DMS53 (cell line): Measurements from ENCODE around the gene PPP6C.
"Not testable (repeated sequence)": the region's sequence is repeated elsewhere in the genome, so short reads cannot be mapped to it uniquely, and the experiment has no call there.

Experiments used
- DNase-seq: peaks from one replicate; lab custom pipeline; 2025; lab: John Stamatoyannopoulos, UW

PPP6C gene

DNA sequence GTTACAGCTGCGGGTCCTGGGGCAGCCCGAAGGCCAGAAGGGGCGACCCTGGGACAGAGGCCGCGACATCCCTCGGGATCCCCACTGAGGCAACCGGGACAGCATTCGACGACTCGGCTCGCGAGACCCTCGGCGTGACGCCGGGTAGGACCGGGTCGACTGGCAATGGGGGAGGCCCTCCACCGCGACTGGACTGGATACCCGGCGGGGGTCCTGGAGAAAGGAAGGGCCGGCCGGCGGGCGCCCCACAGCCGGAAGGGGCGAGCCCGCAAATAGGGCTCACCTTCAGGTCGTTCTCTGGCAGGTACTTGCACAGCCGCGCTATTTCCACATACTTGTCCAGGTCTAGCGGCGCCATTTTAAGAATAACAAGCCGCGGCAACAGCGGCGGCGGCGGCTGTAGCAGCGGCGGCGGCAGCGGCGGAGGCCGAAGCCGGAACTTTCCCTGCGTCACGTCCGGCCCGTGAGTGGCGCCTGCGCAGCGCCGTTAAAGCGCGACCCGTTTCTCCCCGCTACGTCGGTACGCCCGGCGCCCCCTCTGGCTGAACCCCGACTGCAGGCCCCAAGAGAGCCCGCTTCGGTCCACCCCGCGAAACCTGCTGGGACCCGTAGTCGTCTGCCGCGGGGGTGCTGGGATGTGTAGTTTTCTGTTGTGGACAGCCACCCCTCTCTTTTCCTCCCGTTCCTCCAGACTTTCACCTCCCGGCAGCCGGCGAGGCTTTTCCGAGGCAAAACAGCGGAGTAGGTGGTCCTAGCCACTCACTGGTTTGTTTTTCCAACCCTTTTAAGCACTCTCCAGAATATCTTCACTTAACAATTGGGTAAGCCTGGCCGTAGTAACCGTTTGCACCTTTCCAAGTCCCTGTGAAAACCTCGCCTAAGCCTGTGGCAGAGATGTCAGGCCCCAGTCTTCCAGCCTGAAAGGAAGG is at the start of gene PPP6C:
PPP6C (minus strand) TSS at position 443 of the 929 bp plus-strand sequence; CDS start at position 358, 85 bp downstream.
- DNase-seq, result peak; percentile 97

DNA sequence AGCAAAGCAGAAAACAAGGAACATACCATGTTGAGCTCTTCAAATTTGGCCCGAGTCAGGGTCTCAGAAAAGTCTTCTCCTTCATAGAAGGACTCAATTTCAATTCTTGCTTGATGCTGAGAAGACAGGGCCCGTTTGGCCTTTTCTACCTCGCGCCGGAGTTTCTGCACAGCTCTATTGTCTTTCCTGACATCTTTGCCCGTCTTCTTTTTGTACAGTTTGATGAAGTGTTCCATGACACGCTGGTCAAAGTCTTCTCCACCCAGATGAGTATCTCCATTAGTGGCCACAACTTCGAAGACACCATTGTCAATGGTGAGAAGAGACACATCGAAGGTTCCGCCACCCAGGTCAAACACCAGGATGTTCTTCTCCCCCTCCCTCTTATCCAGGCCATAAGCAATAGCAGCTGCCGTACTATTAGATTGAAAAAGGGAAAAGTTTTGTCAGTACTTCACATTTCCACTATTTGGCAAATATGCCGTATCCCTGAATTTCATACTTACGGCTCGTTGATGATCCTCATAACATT is 49.4 kb upstream of the PPP6C start:
- DNase-seq, result no peak

DNA sequence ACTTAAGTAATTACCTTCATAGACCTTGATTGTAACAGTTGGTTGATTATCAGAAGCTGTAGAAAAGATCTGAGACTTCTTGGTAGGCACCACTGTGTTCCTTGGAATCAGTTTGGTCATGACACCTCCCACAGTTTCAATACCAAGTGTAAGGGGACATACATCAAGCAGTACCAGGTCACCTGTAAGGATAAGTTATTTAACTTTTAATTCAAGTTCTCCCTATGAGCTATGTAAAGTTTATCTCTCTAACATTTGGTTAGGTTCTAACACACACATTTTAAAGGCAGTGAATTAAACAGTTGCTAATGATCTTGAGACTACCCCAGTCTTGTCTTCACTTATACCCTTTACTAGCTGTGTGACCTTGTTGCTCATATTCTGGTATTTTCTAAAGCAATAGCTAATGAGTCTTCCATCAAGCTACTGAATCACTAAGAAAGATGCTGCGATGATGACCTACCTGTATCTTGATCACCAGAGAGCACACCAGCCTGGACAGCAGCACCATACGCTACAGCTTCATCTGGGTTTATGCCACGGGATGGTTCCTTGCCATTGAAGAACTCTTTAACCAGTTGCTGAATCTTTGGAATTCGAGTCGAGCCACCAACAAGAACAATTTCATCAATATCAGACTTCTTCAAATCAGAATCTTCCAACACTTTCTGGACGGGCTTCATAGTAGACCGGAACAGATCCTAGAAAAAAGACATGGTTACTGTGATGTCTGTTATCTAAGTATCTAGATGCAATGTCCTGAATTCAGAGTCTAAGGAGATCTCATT is 48.7 kb upstream of the PPP6C start:
- DNase-seq, result no peak

DNA sequence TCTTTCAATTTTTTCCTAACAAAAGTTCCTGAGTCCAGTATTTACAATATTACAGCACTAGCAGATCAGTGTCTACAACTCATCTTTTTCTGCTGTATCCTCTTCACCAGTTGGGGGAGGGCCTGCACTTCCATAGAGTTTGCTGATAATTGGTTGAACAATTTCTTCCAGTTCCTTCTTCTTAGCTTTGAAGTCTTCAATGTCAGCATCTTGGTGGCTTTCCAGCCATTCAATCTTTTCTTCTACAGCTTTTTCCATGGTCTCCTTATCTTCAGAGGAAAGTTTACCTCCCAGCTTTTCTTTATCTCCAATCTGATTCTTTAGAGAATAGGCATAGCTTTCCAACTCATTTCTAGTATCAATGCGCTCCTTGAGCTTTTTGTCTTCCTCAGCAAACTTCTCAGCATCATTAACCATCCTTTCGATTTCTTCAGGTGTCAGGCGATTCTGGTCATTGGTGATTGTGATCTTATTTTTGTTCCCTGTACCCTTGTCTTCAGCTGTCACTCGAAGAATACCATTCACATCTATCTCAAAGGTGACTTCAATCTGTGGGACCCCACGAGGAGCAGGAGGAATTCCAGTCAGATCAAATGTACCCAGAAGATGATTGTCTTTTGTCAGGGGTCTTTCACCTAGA is 47.0 kb upstream of the PPP6C start:
- peak; percentile 23 for DNase-seq

DNA sequence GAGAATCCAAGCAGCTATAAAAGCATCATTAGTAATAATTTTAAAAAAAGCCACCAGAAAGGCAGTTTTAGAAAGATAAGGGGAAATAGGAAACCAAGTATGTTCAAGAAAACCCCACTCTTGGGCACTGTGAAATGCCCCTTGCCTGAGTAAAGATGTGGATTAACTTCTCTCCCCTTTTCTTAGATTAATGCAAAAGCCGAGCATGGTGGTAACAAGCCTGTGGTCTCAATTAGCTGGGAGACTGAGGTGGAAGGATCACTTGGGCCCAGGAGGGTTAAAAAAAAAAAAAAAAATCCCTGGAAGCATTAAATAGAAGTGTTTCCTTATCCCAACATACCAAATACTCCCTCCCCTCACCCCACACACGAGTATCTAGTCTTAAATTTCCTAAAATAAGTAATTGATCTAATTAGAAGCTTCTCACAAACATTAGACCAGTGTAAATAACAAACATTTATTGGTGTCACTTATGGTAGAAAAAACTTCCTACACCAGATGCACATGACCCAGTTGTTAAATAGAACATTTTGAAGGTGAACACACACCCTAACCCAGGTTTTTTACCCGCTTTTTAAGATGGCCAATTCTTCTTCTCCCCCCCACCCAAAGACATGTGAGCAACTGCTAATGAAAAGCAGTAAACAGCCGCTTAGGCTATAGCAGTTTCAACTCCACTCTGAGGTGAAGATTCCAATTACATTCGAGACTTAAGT is 46.4 kb upstream of the PPP6C start:
- DNase-seq, result peak; percentile 20

DNA sequence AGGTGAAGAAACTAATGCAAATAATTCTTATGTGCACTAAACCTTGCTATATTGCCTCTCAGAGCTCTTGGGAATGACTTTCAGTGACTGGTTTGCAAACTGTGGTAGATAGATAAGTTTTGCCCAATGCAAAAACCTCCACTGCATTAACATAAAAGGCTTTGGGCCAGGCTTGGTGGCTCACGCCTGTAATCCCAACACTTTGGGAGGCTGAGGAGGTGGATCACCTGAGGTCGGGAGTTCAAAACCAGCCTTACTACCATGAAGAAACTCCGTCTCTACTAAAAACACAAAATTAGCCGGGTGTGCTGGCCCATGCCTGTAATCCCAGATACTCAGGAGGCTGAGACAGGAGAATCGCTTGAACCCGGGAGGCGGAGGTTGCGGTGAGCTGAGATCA is 44.5 kb upstream of the PPP6C start:
- peak; percentile 51 for DNase-seq

DNA sequence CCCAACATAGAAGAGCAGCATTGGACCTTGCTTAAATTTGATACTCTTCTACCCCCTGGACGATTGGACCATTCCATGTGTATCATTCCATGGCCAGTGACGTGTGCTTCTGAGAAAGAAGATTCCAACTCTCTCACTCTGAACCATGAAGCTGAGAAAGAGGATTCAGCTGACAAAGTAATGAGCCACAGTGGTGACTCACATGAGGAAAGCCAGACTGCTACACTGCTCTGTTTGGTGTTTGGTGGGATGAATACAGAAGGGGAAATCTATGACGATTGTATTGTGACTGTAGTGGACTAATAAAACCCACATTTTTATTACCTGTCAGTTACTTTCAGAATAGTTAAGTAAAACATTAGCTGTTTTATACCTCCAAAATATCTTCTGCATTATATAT is 44.1 kb upstream of the PPP6C start:
- DNase-seq, result peak; percentile 68

DNA sequence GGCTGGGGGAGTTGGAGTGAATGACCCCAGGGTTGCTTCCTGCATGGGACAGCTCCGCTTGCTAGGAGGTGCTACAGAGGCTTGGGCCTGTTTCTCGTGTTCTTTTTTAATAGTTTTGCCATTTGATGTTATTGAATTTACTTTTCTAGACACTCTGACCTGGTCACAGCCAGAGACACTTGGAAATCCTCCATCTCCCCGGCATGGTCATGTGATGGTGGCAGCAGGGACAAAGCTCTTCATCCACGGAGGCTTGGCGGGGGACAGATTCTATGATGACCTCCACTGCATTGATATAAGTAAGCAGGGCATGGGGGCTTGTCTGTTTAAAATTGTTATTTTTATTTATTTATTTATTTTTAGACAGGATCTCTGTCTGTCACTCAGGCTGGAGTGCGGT is 38.2 kb upstream of the PPP6C start:
- DNase-seq, result no peak

DNA sequence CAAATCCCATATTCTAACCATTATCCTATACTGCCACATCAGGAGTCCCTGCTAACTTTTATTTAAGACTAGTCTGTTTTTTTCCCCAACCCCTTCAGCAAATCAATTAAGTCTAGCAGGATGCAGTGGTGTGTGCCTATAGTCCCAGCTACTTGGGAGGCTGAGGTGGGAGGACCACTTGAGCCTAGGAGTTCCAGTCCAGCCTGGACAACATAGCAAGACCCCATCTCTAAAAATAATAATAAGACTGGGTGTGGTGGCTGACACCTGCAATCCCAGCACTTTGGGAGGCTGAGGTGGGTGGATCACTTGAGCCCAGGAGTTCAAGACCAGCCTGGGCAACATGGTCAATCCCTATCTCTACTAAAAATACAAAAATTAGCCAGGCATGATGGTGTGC is 35.3 kb upstream of the PPP6C start:
- not testable (repeated sequence) for DNase-seq

DNA sequence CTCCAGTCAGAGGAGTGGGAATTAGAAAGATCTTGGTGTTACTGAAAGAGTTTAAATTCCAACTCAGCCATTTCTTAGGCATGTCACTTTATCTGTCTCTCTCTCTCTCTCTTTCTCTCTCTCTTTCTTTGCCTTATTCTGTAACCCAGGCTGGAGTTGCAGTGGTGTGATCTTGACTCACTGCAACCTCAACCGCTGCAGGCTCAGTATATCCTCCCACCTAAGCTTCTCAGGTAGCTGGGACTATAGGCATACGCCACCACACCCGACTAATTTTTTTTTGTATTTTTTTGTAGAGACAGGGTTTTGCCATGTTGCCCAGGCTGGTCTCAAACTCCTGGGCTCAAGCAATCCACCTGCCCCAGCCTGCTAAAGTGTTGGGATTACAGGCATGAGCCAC is 29.0 kb upstream of the PPP6C start:
- no peak for DNase-seq

DNA sequence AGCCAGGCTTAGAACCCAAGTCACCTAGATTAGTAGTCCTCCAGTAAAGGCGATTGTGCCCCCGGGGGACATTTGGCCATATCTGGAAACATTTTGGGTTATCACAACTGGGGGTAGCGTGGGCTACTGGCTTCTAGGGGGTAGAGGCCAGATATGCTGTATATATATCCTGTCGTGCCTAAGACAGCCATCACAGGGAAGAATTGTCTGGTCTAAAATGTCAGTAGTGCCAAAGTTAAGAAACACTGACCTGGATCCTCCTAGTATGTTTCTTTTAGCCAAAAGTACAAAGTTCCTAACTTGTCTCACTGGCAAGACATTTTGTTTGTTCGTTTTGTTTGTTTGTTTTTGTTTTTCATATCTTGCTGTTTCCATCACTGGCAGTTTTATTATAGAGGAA is 24.6 kb upstream of the PPP6C start:
- no peak for DNase-seq

DNA sequence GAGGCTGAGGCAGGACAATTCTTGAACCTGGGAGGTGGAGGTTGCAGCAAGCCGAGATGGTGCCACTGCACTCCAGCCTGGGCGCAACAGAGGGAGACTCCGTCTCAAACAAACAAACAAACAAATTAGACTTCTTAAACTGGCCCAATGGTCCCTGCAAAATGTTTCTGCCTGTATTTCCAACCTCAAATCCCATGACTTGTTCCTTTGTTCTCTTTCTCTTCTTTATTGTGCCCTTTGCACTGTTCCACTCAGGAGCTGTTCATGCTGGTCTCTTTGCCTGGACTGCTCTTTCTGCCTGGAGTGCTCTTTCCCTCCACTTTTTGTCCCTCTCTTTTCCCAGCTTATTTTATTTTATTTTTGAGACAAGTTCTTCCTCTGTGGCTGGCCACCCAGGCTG is 14.9 kb upstream of the PPP6C start:
- no peak for DNase-seq

DNA sequence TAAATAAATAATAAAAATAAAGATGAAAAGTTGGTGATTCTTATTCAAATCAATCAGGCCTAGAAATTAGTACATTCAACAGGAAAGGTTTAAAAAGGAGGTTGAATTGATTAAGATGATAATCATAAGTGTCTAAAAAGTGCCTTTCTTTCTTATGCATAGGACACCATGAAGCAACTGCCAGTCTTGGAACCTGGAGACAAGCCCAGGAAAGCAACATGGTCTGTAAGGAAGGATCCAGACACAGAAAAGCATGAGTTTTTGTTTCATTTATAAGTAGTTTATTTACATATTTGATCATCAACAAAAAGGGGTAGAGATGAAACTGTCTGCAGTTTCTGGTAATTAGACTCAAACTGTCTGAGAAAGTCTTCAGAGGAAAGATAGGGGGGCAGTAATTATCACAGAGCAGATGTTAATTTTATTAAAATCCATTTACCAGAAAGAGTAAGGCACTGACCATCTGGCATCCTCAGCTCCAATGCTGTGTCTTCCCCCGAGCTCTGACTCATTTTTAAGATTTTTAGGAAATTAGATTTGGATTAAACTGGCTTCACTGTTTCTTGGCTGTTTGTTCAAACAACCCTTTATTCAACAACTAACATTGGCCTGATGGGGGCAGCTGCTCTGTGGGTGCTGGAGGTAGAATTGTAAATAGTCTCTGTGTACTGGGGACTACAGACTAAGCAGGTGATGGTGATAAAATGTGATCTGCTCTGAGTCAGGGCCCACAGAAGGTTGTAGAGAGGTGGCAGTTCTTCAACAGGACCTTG is 13.4 kb upstream of the PPP6C start:
- DNase-seq, result peak; percentile 51

DNA sequence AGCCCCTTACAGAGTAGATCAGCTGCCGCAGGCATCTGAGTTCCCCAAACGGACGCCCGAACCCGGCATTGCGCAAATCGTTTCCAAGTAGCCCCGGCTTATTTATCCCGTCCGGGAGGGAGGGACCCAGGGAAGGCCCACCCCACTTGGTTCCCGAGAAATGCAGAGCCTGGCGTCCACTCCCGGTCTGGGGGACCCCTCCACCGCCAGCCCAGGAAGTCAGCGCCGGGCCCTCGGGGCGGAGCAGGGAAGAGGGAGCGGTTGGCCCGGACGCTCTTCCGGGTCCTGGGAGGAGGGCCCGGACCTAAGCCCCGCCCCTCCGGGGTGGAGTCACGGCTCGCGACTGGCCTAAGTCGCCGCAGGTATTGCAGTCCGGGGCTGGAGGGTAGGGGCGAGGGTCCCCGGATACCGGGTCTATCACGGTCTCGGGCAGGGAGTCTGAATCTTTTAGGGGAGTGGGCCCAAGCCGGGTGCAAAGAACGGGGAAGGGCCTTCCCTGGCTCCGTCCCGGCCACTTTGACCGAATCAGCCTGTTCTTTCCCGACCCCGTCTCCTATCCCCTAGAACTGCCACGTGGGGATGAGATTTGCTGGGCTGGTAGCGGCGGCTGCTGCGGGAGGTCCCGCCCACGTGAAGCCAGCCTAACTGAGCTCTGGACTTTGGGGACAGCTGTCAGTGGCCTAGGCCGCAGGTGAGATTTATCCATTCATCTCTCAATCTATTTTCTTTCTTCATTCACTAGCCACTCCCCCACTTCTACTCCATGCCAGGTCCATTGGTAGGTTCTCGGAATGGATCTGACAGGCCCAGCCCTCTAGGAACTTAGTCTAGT is 10.8 kb upstream of the PPP6C start, which contains the start of gene RABEPK:
RABEPK (plus strand) TSS at position 327 of the 832 bp plus-strand sequence. CDS start 2,472 bp downstream, outside the sequence.
- DNase-seq, result peak; percentile 96

DNA sequence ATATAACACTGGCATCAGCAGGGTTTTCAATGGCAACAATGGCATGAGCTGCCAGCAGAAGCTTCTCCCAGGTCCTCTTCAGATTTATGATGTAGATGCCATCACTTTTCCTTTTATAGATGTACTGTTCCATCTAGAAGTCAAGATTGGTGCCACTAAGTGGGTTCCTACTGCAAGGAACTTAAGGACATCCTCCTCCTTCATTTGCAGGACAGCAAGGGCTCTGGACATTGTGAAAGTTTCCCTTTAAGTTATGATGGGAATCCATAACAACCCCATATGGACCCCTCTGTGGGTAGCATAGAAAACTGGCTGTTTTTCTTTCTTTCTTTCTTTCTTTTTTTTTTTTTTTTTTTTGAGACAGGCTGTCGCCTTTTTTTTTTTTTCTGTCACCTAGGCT is 6.0 kb upstream of the PPP6C start:
- not testable (repeated sequence) for DNase-seq

DNA sequence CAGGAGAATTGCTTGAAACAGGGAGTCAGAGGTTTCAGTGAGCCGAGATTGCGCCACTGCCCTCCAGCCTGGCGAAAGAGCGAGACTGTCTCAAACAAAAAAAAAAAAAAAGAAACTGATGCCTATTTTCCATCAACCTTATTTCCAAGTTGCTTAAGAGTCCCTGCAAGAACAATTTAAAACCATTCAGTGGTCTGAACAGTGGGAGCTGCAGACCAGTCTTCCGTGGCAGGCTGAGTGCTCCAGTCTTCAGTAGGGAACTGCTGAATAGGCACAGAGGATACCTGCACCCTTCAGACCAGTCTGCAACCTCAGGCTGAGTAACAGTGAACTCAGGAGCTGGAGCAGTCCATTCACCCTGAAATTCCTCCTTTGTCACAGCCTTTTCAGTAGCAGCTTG is 4.9 kb upstream of the PPP6C start:
- not testable (repeated sequence) for DNase-seq

DNA sequence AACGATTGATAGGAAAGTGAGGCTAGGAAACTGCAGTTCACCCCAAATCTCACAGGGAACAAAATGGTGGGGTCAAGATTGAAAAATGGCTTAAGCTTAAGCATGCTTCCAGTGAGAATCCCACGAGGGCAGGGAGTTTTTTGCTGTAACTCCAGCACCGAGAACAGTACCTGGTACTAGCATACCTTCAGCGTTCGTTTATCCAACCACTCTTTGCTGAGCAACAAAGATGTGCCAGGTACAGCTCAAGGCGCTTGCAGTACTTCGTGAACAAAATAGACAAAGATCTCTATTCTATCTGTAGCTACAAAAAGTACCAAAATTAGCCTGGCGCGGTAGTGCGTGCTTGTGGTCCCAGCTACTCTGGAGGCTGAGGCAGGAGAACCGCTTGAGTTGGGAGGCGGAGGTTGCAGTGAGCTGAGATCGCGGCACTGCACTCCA is 778 bp upstream of the PPP6C start:
- peak; percentile 62 for DNase-seq

DNA sequence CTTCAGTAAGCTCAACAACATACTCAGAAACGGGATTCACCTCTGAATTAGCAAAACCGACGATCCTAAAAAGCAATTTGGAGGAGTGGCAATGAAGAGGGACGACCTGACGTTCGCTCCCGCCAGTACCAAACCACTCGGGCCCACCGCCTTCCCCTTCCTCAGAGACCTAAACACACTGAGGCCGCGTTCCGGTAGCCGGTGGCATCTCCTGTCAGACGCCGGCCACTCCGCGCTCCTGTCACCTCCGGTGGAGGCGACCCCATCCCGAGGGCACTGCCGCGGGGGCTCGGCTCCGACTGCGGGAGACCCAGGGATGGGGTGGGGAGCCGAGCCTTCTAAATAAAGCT is 617 bp downstream of the PPP6C start:
- DNase-seq, result peak; percentile 57

DNA sequence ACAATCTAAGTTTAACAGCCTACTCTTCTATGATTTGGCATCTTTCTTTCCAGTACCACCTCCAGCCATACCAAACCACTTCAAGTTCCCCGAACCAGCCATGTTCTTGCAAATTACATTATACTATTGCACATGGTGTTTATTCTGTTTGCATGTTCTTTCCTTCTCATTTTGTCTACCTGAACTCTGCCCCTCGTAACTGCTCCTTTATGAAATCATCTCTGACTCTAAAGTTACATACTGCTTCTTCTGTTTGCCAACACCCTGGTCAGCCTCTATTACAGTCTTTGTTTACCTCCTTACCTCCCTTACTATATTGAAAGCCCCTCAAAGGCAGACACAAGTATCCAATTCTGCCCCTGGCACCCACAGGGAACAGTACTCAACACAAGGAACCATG is 6.0 kb downstream of the PPP6C start:
- no peak for DNase-seq

DNA sequence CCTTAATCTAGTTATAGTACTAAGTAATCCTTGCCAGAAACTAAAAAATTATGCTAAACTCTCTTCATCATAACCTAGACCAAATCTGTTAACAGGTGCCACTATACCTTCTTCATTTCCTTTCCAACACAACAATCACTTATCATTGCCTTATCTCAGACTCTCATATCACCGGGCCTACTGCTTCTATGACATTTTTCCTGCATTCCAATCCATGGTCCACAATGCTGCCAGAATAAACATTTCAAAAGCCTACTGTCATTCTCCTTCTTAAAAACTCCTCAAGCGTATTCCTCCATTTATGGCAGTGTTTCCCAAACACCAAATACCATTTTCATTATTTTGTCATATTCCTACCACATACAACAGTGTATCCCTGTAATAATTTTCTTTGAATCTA is 6.5 kb downstream of the PPP6C start:
- DNase-seq, result no peak
